HG03354 (cell line): ENCODE measurements around the gene TYW1.
"Not testable (repeated sequence)": the region's sequence is repeated elsewhere in the genome, so short reads cannot be mapped to it uniquely, and the experiment has no call there.

Source experiments
- ATAC-seq: cut with Tn5 transposase; IDR thresholded peaks from one replicate; pipeline ENCODE4 v1.9.1; 2021; ENCODE audit warnings: mild to moderate bottlenecking; ENCODE audit not compliant: unreplicated experiment, poor library complexity, severe bottlenecking

TYW1 gene

GRCh38 chr7:67106255-67106654 is 109.6 kb downstream of the TYW1 start:
- not testable (repeated sequence) for ATAC-seq

GRCh38 chr7:67111342-67111741 is 114.7 kb downstream of the TYW1 start:
- not testable (repeated sequence) for ATAC-seq

- not testable (repeated sequence) for ATAC-seq
Measured at GRCh38 chr7:67114483-67115246, 118.0 kb downstream of the TYW1 start.

GRCh38 chr7:67120491-67120890 is 123.9 kb downstream of the TYW1 start:
- not testable (repeated sequence) for ATAC-seq

- not testable (repeated sequence) for ATAC-seq
Measured at GRCh38 chr7:67128257-67128656, 131.6 kb downstream of the TYW1 start.

GRCh38 chr7:67130766-67131165 is 134.1 kb downstream of the TYW1 start:
- not testable (repeated sequence) for ATAC-seq

GRCh38 chr7:67134912-67135311 is 138.3 kb downstream of the TYW1 start:
- ATAC-seq: not testable (repeated sequence)

- ATAC-seq: not testable (repeated sequence)
Measured at GRCh38 chr7:67135617-67136486, 139.2 kb downstream of the TYW1 start.

GRCh38 chr7:67137489-67137888 is 140.9 kb downstream of the TYW1 start:
- not testable (repeated sequence) for ATAC-seq

GRCh38 chr7:67139876-67140275 is 143.2 kb downstream of the TYW1 start:
- ATAC-seq: not testable (repeated sequence)

GRCh38 chr7:67141001-67141400 is 144.4 kb downstream of the TYW1 start:
- ATAC-seq: not testable (repeated sequence)

GRCh38 chr7:67143091-67143786 is 146.6 kb downstream of the TYW1 start:
- ATAC-seq: not testable (repeated sequence)

- ATAC-seq: not testable (repeated sequence)
Measured at GRCh38 chr7:67145581-67146193, 149.1 kb downstream of the TYW1 start.

- not testable (repeated sequence) for ATAC-seq
Measured at GRCh38 chr7:67149131-67149530, 152.5 kb downstream of the TYW1 start.

- ATAC-seq: not testable (repeated sequence)
Measured at GRCh38 chr7:67154374-67154773, 157.7 kb downstream of the TYW1 start.

- not testable (repeated sequence) for ATAC-seq
Measured at GRCh38 chr7:67156064-67156463, 159.4 kb downstream of the TYW1 start.

- ATAC-seq: peak; percentile 99
Measured at GRCh38 chr7:67163285-67163684, 166.7 kb downstream of the TYW1 start.

GRCh38 chr7:67171151-67171550 is 174.5 kb downstream of the TYW1 start:
- peak; percentile 69 for ATAC-seq

GRCh38 chr7:67176730-67177129 is 180.1 kb downstream of the TYW1 start:
- ATAC-seq: not testable (repeated sequence)
